Fibroblast of skin of left biceps (primary cell): ENCODE data around the gene CARD9.

Experiments used
- DNase-seq, 2 experiments: peaks; one replicate each; pipeline ENCODE4 v3.0.0-alpha.2; 2013; ENCODE audit warnings: low read depth in 2 of 2

Gene CARD9

GRCh38 chr9:136380381-136380780 lies 6.9 kb upstream of the CARD9 start:
- DNase-seq = no peak

GRCh38 chr9:136379891-136380290 lies 6.4 kb upstream of the CARD9 start:
- no peak for DNase-seq

- no peak for DNase-seq
Observed at GRCh38 chr9:136379401-136379800, 5.9 kb upstream of the CARD9 start.

GRCh38 chr9:136379003-136379287 lies 5.5 kb upstream of the CARD9 start:
- DNase-seq = no peak

GRCh38 chr9:136378170-136379002 lies 4.9 kb upstream of the CARD9 start:
- DNase-seq = no peak

- DNase-seq = no peak
Observed at GRCh38 chr9:136377341-136378169, 4.1 kb upstream of the CARD9 start.

- no peak for DNase-seq
Observed at GRCh38 chr9:136376457-136376856, 3.0 kb upstream of the CARD9 start.

GRCh38 chr9:136375096-136375495 lies 1.6 kb upstream of the CARD9 start:
- DNase-seq = no peak

- DNase-seq = no peak
Observed at GRCh38 chr9:136374183-136374575, 710 bp upstream of the CARD9 start.

- DNase-seq = no peak
Observed at GRCh38 chr9:136372561-136373299, 739 bp downstream of the CARD9 start.

GRCh38 chr9:136372006-136372405 lies 1.5 kb downstream of the CARD9 start:
- no peak for DNase-seq

- DNase-seq = no peak
Observed at GRCh38 chr9:136371533-136371880, 2.0 kb downstream of the CARD9 start.

- no peak for DNase-seq
Observed at GRCh38 chr9:136370687-136371532, 2.6 kb downstream of the CARD9 start.

GRCh38 chr9:136370037-136370436 lies 3.4 kb downstream of the CARD9 start:
- no peak for DNase-seq

- DNase-seq = no peak
Observed at GRCh38 chr9:136368190-136368589, 5.3 kb downstream of the CARD9 start.

- DNase-seq = no peak
Observed at GRCh38 chr9:136367296-136368145, 5.9 kb downstream of the CARD9 start.

- DNase-seq = no peak
Observed at GRCh38 chr9:136366826-136367225, 6.6 kb downstream of the CARD9 start.

- DNase-seq = no peak
Observed at GRCh38 chr9:136365775-136366222, 7.7 kb downstream of the CARD9 start.

- no peak for DNase-seq
Observed at GRCh38 chr9:136364942-136365774, 8.3 kb downstream of the CARD9 start.
